Neural cell (in vitro differentiated cells): ENCODE results near the gene CAPN10. TPM values are rescaled to one million over a fixed set of nuclear protein-coding genes. Genes with fewer than 3 reads are reported as not detected.

Experiments
- H2AFZ ChIP-seq: fragments of 200-600, 300-800 bp; sonication (generic), shearing (Covaris generic); 2 replicates; pipeline ENCODE4 v1.6.0; 2014; ENCODE audit warnings: low read depth, mild to moderate bottlenecking, antibody characterized with exemption, low read length, moderate library complexity
- H3F3A ChIP-seq: fragments of 200-600 bp; shearing (Covaris generic); 2 replicates; pipeline ENCODE4 v1.6.1; 2016; ENCODE audit warnings: mild to moderate bottlenecking, moderate library complexity, mixed read lengths, antibody characterized with exemption, low read length; ENCODE audit not compliant: insufficient read depth, poor library complexity, severe bottlenecking
- H3K27ac ChIP-seq: fragments of 200-600, 300-800 bp; sonication (generic), shearing (Covaris generic); 2 replicates; pipeline ENCODE4 v1.5.1; 2014; ENCODE audit warnings: mild to moderate bottlenecking, low read length, moderate library complexity
- H3K27me3 ChIP-seq: fragments of 300-800, 200-600 bp; sonication (generic), shearing (Covaris generic); 2 replicates; pipeline ENCODE4 v1.6.0; 2014; ENCODE audit warnings: mild to moderate bottlenecking, low read depth, low read length, moderate library complexity; ENCODE audit not compliant: insufficient read depth
- H3K36me3 ChIP-seq: fragments of 300-800, 200-600 bp; sonication (generic), shearing (Covaris generic); 2 replicates; pipeline ENCODE4 v1.5.1; 2014; ENCODE audit warnings: mild to moderate bottlenecking, antibody characterized with exemption, low read length, moderate library complexity; ENCODE audit not compliant: insufficient read depth
- H3K4me2 ChIP-seq: fragments of 300-800, 200-600 bp; sonication (generic), shearing (Covaris generic); 2 replicates; pipeline ENCODE4 v1.6.0; 2014; ENCODE audit warnings: mild to moderate bottlenecking, low read length
- H3K4me3 ChIP-seq: fragments of 300-800, 200-600 bp; sonication (generic), shearing (Covaris generic); 2 replicates; pipeline ENCODE4 v1.5.1; 2014; ENCODE audit warnings: mild to moderate bottlenecking, low read length, moderate library complexity
- H3K79me2 ChIP-seq: fragments of 200-600 bp; shearing (Covaris generic); replicated peaks from 2 replicates; pipeline ENCODE4 v1.6.0; 2014; ENCODE audit warnings: mild to moderate bottlenecking, low read length, moderate library complexity; ENCODE audit not compliant: insufficient read depth
- H3K9ac ChIP-seq: fragments of 300-800, 200-600 bp; sonication (generic), shearing (Covaris generic); 2 replicates; pipeline ENCODE4 v1.6.1; 2016; ENCODE audit warnings: mild to moderate bottlenecking, low read length, mixed read lengths
- H3K9me2 ChIP-seq: fragments of 200-600 bp; shearing (Covaris generic); 2 replicates; pipeline ENCODE4 v1.6.1; 2016; ENCODE audit warnings: mild to moderate bottlenecking, low read length, mixed read lengths; ENCODE audit not compliant: insufficient read depth
- H3K9me3 ChIP-seq: fragments of 200-600, 300-800 bp; sonication (generic), shearing (Covaris generic); 2 replicates; pipeline ENCODE4 v1.6.1; 2016; ENCODE audit warnings: mild to moderate bottlenecking, mixed run types, low read length, moderate library complexity, mixed read lengths
- H4K20me1 ChIP-seq: fragments of 200-600 bp; shearing (Covaris generic); 2 replicates; pipeline ENCODE4 v1.6.1; 2016; ENCODE audit warnings: mild to moderate bottlenecking, mixed run types; ENCODE audit not compliant: insufficient read depth
- CTCF ChIP-seq: fragments of 450-650 bp; IDR thresholded peaks from 2 replicates; pipeline ENCODE4 v1.5.1; 2014; ENCODE audit warnings: antibody characterized with exemption, mild to moderate bottlenecking, moderate library complexity; ENCODE audit not compliant: poor library complexity, severe bottlenecking
- EP300 ChIP-seq: fragments of 450-650 bp; conservative IDR thresholded peaks from 2 replicates; pipeline ENCODE4 v1.6.1; 2014; ENCODE audit warnings: antibody characterized with exemption, mild to moderate bottlenecking, moderate library complexity; ENCODE audit not compliant: poor library complexity, severe bottlenecking
- EZH2 ChIP-seq: fragments of 200-600, 300-800 bp; shearing (Covaris generic), sonication (generic); IDR thresholded peaks from 2 replicates; pipeline ENCODE4 v1.6.1; 2014; ENCODE audit warnings: antibody characterized with exemption, low read length, borderline replicate concordance, mild to moderate bottlenecking; ENCODE audit not compliant: insufficient read depth, poor library complexity, severe bottlenecking
- MXI1 ChIP-seq: fragments of 450-650 bp; conservative IDR thresholded peaks from 2 replicates; pipeline ENCODE4 v1.6.1; 2014; ENCODE audit warnings: antibody characterized with exemption, mild to moderate bottlenecking; ENCODE audit not compliant: poor library complexity, severe bottlenecking
- POLR2AphosphoS5 ChIP-seq: IDR thresholded peaks from 2 replicates; pipeline ENCODE4 v1.6.1; 2012
- RAD21 ChIP-seq: fragments of 450-650 bp; conservative IDR thresholded peaks from 2 replicates; pipeline ENCODE4 v1.6.1; 2014; ENCODE audit warnings: antibody characterized with exemption, mild to moderate bottlenecking, moderate library complexity
- REST ChIP-seq: IDR thresholded peaks from 2 replicates; pipeline ENCODE4 v1.6.1; 2012; ENCODE audit warnings: borderline replicate concordance
- SMC3 ChIP-seq: fragments of 450-650 bp; conservative IDR thresholded peaks from 2 replicates; pipeline ENCODE4 v1.6.1; 2014; ENCODE audit warnings: antibody characterized with exemption, mild to moderate bottlenecking, moderate library complexity; ENCODE audit not compliant: poor library complexity
- TAF1 ChIP-seq: IDR thresholded peaks from 2 replicates; pipeline ENCODE4 v1.6.1; 2012; ENCODE audit warnings: low read depth
- polyA plus RNA-seq: library from polyadenylated mRNA; depleted of rRNA; stranded (reverse); fragments of >200 nt; gene quantifications from 2 replicates; pipeline ENCODE4 v1.2.3, GENCODE V29; 2014

Gene CAPN10
- polyA plus RNA-seq, 1 donor from 2014 or later, result 120 TPM

GRCh38 chr2:240603081-240603835 is 16.7 kb downstream of the CAPN10 start:
- H3K36me3 ChIP-seq, result no peaks in the 10 kb centered on the region
- H3F3A ChIP-seq, result no peaks in the 10 kb centered on the region
- no peak overlapping the region for H3K4me3 ChIP-seq
- H3K9me2 ChIP-seq, result no peaks in the 10 kb centered on the region
- no peaks in the 10 kb centered on the region for H4K20me1 ChIP-seq
- TF ChIP-seq EP300, result no peak
- TF ChIP-seq POLR2AphosphoS5, result no peak
- TF ChIP-seq REST, result no peak
- TF ChIP-seq RAD21, result no peak
- no peak for TF ChIP-seq TAF1
- no peak for TF ChIP-seq MXI1
- no peak for TF ChIP-seq SMC3
- no peak for TF ChIP-seq CTCF
- TF ChIP-seq EZH2, result no peak
- H3K9me3 ChIP-seq, result no peaks in the 10 kb centered on the region
- H3K27ac ChIP-seq, result no peak overlapping the region
- no peak overlapping the region for H3K4me2 ChIP-seq
- no peaks in the 10 kb centered on the region for H3K27me3 ChIP-seq
- H3K9ac ChIP-seq, result no peak overlapping the region
- no peaks in the 10 kb centered on the region for H3K79me2 ChIP-seq
- no peak overlapping the region for H2AFZ ChIP-seq

GRCh38 chr2:240603846-240604245 is 17.3 kb downstream of the CAPN10 start:
- H3K27ac ChIP-seq, result no peak overlapping the region
- no peaks in the 10 kb centered on the region for H3K9me2 ChIP-seq
- no peaks in the 10 kb centered on the region for H4K20me1 ChIP-seq
- no peak overlapping the region for H3K4me2 ChIP-seq
- no peaks in the 10 kb centered on the region for H3K27me3 ChIP-seq
- TF ChIP-seq EP300 (no peak), POLR2AphosphoS5 (no peak), EZH2 (no peak), RAD21 (no peak), SMC3 (no peak), REST (no peak), MXI1 (no peak), TAF1 (no peak), CTCF (no peak)
- H3K36me3 ChIP-seq, result no peaks in the 10 kb centered on the region
- H3K9me3 ChIP-seq, result no peaks in the 10 kb centered on the region
- H2AFZ ChIP-seq, result no peak overlapping the region
- no peaks in the 10 kb centered on the region for H3F3A ChIP-seq
- H3K79me2 ChIP-seq, result no peaks in the 10 kb centered on the region
- H3K9ac ChIP-seq, result no peak overlapping the region
- no peak overlapping the region for H3K4me3 ChIP-seq
